Fibroblast of pulmonary artery (primary cell): ENCODE results near the gene KCNIP4.
"Not testable (repeated sequence)": the region's sequence is repeated elsewhere in the genome, so short reads cannot be mapped to it uniquely, and the experiment has no call there.

Experiments
- DNase-seq: peaks from one replicate; pipeline ENCODE4 v3.0.0-alpha.2; 2010; ENCODE audit warnings: low read depth
- H3K4me3 ChIP-seq: replicated peaks from 2 replicates; pipeline ENCODE4 v1.5.1; 2011; ENCODE audit warnings: low read depth, mild to moderate bottlenecking, control low read depth, low read length, moderate library complexity
- CTCF ChIP-seq: IDR thresholded peaks from 2 replicates; pipeline ENCODE4 v1.5.1; 2011; ENCODE audit warnings: mild to moderate bottlenecking, control low read depth, low read length, inconsistent platforms; ENCODE audit errors: missing control alignments

The KCNIP4 gene

DNA sequence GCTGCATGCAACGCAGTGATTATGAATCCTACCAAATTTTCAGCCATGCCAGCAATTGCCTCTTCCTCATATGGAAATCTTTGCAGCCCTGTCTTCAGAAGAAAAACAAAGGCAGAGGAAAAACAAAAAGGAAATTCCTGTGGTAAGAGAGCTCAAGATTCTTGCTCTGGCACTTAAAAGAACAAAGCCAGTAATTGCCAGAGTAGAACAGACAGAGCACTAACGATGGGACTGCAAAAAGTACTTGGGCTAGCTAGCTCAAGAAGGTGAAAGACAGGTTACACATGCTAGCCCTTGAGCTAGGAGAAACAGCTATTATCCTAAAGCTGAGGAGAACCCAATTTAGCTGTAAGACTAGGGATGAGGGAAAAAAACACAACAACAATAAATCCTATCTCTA, 582.3 kb downstream of the KCNIP4 start:
- no peak overlapping the region for H3K4me3 ChIP-seq
- TF ChIP-seq CTCF, result no peak
- no peak for DNase-seq

- TF ChIP-seq CTCF, result no peak
- no peak overlapping the region for H3K4me3 ChIP-seq
- DNase-seq, result no peak
Measured at GRCh38 chr4:21363701-21364100, 584.9 kb downstream of the KCNIP4 start.

- not testable (repeated sequence) for H3K4me3 ChIP-seq, DNase-seq
Measured at GRCh38 chr4:21352354-21352753, 596.2 kb downstream of the KCNIP4 start.

DNA sequence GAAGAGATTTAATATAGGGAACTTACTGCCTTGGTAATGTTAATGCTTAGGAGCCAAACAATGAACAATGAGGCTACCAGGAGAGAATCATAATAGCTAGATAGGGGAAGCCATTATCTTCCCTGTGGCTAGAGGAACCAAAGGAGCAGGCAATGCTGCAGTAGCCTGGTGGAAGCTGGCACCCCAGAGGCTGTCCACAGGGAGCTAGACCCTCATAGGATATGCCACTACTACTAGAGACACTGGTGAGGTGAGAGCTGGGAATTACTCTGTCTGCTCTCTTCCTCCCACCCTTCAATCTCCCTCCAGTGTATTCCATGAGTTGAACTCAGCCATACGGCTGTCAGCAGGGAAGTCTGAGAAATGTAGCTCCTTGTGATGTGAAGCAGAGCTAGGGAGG, 601.4 kb downstream of the KCNIP4 start:
- no peak for DNase-seq
- H3K4me3 ChIP-seq, result no peak overlapping the region
- TF ChIP-seq CTCF, result no peak

GRCh38 chr4:21327976-21328700, 620.4 kb downstream of the KCNIP4 start:
- no peak for TF ChIP-seq CTCF
- no peak for DNase-seq
- H3K4me3 ChIP-seq, result no peak overlapping the region

DNA sequence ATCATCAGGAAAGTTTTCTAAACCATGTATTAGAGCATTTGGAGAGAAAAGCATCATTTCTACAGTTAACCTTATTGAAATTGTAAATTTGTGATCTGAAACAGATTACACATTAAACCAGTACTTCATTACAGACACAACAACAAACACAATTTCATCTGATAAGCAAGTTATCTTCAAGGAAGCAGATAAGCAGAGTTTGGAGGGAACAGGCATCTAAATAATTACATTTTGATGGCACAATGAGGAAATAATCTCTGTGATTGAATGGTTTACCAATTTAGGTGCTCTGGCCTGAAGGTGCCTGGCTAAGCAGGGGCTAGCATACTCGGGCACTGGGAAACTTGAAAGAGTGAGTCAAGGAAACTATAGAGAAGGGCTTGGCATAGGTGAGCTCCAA, 628.5 kb downstream of the KCNIP4 start:
- TF ChIP-seq CTCF, result no peak
- no peak overlapping the region for H3K4me3 ChIP-seq
- DNase-seq, result no peak

- no peak for TF ChIP-seq CTCF
- H3K4me3 ChIP-seq, result no peak overlapping the region
Measured at GRCh38 chr4:21307709-21308108, 640.9 kb downstream of the KCNIP4 start.

More at GRCh38 chr4:21307709-21308108, 640.9 kb downstream of the KCNIP4 start:
- no peak for DNase-seq
